ENCODE measurements around the gene EBLN1.

The EBLN1 gene

DNA sequence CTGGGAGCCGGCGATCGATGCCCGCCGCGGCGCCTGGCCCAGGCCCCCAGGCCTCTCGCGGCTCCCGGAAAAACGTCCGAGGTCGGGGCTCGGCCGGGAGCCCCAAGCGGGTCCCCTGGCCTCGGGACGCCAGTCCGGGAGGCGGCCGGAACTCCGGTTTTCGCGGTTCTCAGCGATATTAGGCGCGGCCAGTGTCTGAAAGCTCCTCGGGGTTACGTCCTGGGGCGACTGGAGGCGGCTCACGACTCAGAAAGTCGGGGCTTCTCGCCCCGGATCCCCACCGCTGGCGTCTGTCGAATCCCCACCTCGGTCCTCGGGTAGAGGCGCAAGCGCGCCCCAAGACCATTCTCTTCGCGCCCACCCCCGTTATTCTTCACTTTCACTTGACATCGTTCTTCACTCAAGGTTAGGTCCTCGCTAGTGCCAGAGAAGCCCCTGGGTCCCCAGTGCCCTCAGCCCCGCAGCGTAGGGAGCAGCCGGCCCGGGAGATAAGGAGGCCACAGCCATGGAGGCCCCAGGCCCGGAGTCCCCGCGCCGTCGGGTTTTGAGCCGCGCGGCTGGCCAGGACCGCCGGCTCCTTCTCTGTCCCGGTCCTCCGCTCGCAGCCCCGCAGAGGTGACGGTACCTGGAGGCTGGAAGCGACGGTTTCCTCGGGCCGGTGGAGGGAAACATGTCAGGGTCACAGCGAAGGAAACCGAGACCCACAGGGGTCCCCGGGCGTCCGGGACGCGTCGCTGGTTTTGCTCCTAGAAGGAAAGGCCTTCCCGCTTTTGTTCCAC, 35.2 kb upstream of the EBLN1 start:
- CTCF ChIA-PET = no interaction called here
- peak; percentile 53 for DNase-seq (ENCODE audit: extremely low spot score)
- POLR2A ChIA-PET = no interaction called here
- no peak for TF ChIP-seq CTCF (IDR thresholded peaks at IDR 0.05; ENCODE audit: control extremely low read depth, extremely low read depth, low read depth, missing control alignments)

GRCh38 chr10:22252224-22252800, 34.5 kb upstream of the EBLN1 start:
- no peak for TF ChIP-seq CTCF (IDR thresholded peaks at IDR 0.05; ENCODE audit: control extremely low read depth, extremely low read depth, low read depth, missing control alignments)
- CTCF ChIA-PET = no interaction called here
- no peak for DNase-seq (ENCODE audit: extremely low spot score)
- POLR2A ChIA-PET = no interaction called here

DNA sequence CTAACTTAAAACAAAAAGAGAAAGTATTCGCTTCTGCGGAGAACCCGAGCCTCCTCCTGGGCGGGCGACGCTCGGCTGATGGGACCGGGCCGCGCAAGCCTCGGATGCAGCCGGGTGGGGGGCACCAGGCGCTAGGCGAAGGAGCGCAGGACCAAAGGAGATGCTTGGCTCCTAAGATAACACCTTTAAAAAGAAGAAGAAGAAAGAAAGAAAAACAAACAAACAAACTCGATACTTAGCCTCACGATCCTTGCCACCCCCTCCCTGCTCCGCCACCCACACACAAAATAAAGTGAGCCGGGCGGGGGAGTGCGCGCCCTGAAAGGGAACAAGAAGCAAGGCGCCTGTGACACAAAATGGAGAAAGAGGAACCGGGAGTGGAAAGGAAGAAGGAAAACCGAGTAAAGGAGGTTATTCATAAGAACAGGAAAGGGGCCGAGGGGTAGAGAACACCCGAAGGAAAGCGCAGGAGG, 34.0 kb upstream of the EBLN1 start:
- TF ChIP-seq CTCF (IDR thresholded peaks at IDR 0.05; ENCODE audit: control extremely low read depth, extremely low read depth, low read depth, missing control alignments) = no peak
- POLR2A ChIA-PET = no interaction called here
- CTCF ChIA-PET = no interaction called here
- peak; percentile 73 for DNase-seq (ENCODE audit: extremely low spot score)

- DNase-seq (ENCODE audit: extremely low spot score) = no peak
- ChIA-PET POLR2A (no interaction called here), CTCF (no interaction called here)
- no peak for TF ChIP-seq CTCF (IDR thresholded peaks at IDR 0.05; ENCODE audit: control extremely low read depth, extremely low read depth, low read depth, missing control alignments)
Observed at GRCh38 chr10:22250897-22251660, 33.3 kb upstream of the EBLN1 start.

DNA sequence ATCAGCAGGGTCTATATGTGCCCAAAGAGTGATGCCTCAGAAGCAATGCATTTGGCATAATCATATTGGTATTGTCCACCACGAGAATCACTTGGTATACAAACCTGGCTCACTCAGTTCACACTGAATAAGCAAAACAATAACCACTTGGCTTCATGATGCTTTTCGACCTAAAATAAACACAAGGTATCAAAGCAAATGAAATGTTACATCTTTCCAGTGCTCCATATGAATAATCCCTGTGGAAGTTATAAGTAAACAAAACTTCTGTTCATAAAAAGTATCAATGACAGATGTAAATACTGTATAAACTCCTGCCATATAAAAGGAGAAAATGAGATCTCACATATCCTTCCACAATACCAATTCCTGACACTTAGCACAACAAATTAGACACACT, 29.8 kb upstream of the EBLN1 start:
- no peak for DNase-seq (ENCODE audit: extremely low spot score)
- CTCF ChIA-PET = no interaction called here
- POLR2A ChIA-PET = no interaction called here
- no peak for TF ChIP-seq CTCF (IDR thresholded peaks at IDR 0.05; ENCODE audit: control extremely low read depth, extremely low read depth, low read depth, missing control alignments)

DNA sequence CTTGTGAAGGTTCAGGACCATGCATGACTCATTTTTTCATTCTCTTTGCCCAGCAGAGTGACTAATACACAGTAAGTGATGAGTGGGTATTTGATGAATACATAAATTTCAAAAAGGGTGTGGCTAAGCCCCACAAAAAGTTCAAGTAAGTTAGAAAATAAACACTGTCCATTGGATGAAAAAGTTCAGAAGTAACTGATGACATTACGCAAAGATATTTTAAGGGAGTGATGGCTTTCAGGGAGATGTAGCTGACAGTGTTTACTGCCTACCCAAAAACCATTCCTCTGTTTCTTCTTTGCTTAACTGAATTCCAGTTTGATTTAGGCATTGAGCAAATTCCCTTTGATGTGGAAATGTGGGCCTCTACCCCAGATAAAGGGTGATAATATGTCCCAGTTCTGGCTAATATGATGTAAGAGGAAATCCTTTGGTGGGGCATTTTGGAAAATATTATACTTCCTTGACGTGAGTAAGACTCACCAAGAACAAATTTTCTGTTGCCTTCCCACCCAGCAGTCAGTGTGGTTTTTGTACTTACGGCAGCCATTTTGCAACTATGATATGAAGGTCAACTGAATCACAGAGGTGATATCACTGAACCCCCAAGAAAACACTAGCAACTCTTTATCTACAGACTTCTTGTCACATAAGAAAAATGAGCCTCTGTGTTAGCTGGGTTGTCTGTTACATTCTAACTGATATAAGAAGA, 29.0 kb upstream of the EBLN1 start:
- TF ChIP-seq CTCF (IDR thresholded peaks at IDR 0.05; ENCODE audit: control extremely low read depth, extremely low read depth, low read depth, missing control alignments) = no peak
- CTCF ChIA-PET = interaction anchor here (0.6 kb wide), 1 partner anchor 28 kb away, joined by 3 read pairs; no protein-coding TSS in a partner anchor
- DNase-seq (ENCODE audit: extremely low spot score) = no peak
- POLR2A ChIA-PET = no interaction called here
